ENCODE data around the gene TAP2.
"Not testable (repeated sequence)": the region's sequence is repeated elsewhere in the genome, so short reads cannot be mapped to it uniquely, and the experiment has no call there.

TAP2 gene

DNA sequence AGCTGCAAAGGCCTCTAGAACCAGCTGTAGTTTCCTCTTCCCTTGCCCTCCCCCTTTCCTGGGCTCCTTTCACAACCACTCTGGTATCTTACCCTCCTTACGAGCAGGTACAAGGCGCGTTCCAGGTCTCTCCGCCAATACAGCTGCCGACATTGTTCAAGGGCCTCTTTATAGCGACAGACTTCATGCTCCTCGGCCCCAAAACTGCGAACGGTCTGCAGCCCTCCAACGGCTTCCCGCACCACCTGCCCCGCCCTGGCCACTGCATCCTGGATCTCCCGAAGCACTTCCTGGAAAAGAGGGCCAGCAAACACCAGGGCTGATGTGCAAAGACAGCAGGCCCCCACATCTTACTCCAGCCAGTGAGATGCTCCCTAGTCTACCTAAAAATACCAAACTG lies 6.0 kb downstream of the TAP2 start:
- no peak for DNase-seq

DNA sequence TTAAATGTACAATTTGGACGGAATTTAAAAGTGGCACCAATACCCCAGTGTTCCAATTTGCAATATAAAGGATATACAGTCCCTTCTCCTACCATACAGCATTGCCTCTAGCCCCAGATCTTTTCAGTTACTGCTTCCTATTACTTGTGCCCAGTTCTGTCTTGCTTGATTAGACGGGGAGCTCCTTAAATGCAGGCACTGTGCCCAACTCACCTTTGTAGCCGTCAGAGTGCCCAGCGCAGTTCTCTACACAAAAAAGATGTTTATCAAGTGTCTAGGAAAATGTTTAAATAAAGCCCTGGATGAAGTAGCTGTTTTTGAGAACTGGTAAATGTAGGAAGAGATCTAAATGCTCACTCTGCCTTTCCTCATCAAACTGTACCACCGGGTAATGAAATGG lies 7.6 kb downstream of the TAP2 start:
- no peak for DNase-seq

DNA sequence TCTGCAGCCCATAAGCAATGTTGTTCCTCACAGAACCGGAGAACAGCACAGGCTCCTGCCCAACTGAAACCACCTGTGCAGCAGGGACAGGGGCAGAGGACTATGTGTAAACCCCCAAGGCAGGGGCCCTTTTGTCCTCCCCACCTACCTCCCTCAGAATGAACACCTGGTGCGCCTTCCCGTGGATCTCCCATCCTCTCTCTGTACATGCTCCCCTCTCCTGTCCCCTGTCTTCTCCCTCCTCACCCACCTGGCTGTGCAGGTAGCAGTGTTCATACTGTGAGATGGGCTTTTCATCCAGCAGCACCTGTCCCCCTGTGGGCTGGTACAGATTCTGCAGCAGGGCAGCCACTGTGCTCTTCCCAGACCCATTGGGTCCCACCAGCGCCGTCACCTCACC lies 8.5 kb downstream of the TAP2 start:
- no peak for DNase-seq

GRCh38 chr6:32829495-32829894 lies 9.0 kb downstream of the TAP2 start:
- DNase-seq, result no peak

DNA sequence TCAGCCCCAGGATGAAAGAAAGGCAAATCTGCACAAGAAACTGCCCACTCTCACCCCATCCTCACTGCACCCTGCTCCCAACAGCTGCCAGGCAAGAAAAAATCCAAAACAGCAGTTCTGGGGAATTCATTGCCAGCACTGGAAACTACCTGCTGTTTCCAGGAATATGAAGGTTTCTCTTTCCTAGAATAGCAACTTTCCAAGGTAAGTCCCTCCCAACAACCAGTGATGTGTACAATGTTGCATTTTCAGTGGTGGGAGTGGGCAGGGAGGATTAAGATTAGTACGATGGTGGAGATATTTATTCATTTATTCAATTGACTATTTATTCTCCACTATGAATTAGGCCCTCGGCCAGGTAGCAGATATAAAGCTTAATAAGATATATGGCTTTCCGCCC lies 11.5 kb downstream of the TAP2 start:
- DNase-seq, result no peak

GRCh38 chr6:32825966-32826365 lies 12.6 kb downstream of the TAP2 start:
- peak; percentile 12 for DNase-seq

DNA sequence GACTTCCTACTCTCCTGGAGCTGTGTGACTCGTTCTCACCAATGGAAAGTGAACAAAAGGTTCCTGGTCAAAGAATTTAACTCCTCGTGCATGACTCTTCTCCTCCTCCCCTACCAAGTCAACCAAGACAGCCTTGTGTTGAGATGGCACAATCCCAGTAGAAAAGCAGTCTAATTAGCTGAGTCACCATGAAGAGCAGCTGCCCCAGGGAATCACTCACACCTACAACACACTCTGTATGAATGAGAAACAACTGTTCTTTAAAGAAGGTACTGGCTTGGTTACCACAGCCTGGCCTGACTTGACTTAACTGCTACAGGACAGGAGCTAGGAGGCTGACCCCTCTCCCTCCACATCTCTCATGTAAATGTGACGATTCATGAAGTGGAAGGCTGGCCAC lies 18.8 kb downstream of the TAP2 start:
- no peak for DNase-seq

DNA sequence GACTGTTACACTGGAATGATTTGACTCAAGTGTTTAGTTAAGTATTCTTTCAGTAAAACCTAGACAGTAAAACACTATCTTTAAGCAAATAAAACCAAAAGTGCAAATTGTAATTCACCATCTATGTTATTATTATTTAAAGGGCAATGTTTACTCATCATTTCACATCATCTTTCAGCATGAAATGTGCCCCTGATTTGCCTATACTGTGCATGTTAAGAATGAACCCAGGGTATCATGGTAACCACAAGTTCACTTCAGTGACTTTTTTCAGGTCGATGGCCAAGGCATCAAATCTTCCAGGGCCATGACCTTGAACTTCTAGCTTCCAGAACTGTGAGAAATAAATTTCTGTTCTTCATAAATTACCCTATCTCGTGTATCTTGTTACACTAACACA lies 19.7 kb downstream of the TAP2 start:
- DNase-seq, result no peak

- DNase-seq, result no peak
Observed at GRCh38 chr6:32816746-32817204, 21.8 kb downstream of the TAP2 start, which contains the start of gene HLA-DOB. Gene HLA-DOB (minus strand): TSS chr6:32817002. CDS start chr6:32816951, 51 bp downstream.

DNA sequence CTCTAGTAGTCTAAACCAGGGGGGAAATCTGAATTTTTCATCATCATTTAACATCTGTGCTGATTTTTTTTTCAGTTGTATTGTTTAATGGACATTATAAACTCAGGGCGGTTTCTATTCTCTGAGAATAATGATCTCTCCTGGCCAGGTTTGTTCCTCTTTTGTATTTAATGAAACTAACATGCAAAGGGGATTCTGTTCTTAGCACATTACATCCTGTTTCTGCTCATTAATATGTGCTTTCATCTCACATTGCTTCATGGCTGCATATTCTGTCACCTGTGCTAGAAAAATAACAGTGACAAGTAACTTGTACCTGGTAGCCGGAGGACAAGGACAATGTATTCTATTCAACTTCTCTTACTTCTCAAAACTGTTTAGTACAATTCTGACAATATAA lies 22.5 kb downstream of the TAP2 start:
- no peak for DNase-seq

- DNase-seq, result no peak
Observed at GRCh38 chr6:32815115-32815514, 23.4 kb downstream of the TAP2 start.

DNA sequence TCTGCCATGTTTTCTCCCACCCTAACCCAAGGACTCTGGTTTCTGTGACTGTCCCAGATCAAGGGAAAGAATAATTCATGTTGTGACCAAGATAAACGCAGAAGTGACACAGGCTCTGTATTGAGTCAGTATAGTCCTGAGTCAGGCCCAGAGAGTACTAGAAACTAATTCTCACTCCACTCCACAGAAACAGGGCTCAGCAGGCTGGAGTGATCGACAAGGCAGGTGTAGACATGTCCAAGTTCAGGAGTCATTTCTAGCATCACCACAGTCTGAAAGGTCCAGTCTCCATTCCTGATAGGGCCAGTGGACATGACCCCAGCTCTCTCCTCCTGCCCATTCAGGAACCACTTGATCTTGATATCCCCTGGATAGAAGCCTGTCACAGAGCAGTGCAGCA lies 24.4 kb downstream of the TAP2 start:
- DNase-seq, result no peak

GRCh38 chr6:32809171-32809570 lies 29.4 kb downstream of the TAP2 start:
- DNase-seq, result no peak

- peak; percentile 6 for DNase-seq
Observed at GRCh38 chr6:32807020-32807580, 31.4 kb downstream of the TAP2 start.

GRCh38 chr6:32805404-32805803 lies 33.1 kb downstream of the TAP2 start:
- not testable (repeated sequence) for DNase-seq

- no peak for DNase-seq
Observed at GRCh38 chr6:32803416-32803815, 35.1 kb downstream of the TAP2 start.

- DNase-seq, result no peak
Observed at GRCh38 chr6:32799740-32800139, 38.8 kb downstream of the TAP2 start.

- no peak for DNase-seq
Observed at GRCh38 chr6:32799168-32799567, 39.4 kb downstream of the TAP2 start.

DNA sequence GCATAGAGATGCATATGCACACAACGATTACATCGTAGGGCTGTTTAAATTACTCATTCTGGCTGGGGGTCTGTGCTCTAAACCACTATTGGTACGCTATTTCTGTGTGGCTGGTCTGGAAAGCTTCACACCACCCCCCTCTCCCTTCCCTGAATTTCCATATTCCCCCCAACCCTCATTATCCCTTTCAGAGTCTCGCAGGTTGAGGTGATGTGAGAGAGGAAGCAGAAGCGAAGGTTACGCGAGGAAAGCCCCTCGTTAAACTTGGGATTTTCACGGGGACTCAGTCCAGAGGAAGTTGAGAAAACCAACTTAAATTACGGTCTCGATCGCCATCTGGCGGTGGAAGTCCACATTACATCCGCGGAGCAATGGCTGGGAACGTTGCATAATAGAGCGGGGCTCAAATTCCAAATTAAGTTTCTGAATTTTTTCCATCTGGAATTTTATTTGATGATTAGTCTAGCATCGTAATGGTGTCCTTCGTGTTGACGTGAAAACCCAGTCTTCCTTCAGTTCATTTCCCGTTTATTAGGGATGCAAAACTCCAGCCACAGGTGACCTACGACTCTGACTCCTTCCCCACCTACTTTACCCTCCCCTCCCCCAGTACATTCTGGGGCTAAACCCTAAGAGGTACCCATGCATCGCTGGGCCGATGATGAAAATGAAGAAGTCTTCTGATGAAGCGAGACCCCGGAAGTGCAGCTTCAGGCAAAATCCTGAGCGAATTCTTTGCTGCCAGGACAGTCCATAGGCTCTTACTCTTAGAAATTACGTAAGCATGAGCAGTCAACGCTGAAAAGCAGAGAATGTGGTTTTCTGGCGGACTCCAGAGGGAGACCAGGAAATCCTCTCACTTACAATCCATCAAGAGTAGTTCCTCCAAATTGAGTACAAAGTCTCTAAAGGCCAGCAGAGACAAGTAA lies 41.4 kb downstream of the TAP2 start:
- DNase-seq, result peak; percentile 21

GRCh38 chr6:32794510-32794909 lies 44.0 kb downstream of the TAP2 start:
- DNase-seq, result no peak

DNA sequence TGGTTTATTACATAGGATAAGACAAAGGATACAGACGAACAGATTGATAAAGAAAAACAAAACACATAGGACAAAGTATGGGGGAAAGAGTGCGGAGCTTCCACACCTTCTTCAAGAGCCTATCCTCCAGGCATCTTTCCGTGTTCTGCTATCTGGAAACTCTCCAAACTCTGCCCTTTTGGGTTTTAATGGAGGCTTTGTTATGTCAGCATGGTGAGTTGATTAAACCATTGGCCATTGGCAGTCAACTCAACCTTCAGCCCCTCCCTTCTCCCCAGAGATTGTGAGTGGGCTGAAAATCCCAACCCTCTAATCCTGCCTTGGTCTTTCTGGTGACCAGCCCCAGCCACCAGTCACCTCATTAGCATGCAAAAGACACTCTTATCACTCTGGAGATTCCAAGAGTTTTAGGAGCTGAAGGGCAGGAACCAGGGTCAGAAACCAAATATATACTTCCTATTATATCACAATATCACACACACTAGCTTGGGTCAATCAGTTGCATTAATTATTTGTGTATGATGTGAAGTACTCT lies 45.6 kb downstream of the TAP2 start:
- DNase-seq, result no peak

GRCh38 chr6:32790306-32790705 lies 48.2 kb downstream of the TAP2 start:
- DNase-seq, result no peak

All from COR-L47 (cell line).